H1 (cell line): Measurements from ENCODE around the gene LIPG. TPM values are rescaled to one million over a fixed set of nuclear protein-coding genes. Genes with fewer than 3 reads are reported as not detected.

Experiments used
- CTCF ChIA-PET: fragments of 300-600 bp; sonication (Branson Sonifier 250); formaldehyde crosslinking; loops from one replicate; lab custom pipeline; 2021; ENCODE audit not compliant: partially characterized antibody; lab: Charles Lee
- POLR2A ChIA-PET: fragments of 300-600 bp; sonication (Branson Sonifier 250); formaldehyde crosslinking; loops from one replicate; lab custom pipeline; 2021; ENCODE audit warnings: inconsistent platforms; ENCODE audit not compliant: partially characterized antibody; lab: Charles Lee
- DNase-seq, 2 experiments: peaks; one replicate each; pipeline versions ENCODE4 v3.0.0 to v3.0.0-alpha.2; 2010 to 2022; ENCODE audit warnings: low spot score in 2 of 2, low read depth in 1 of 2, mixed read lengths in 1 of 2
- FAIRE-seq: peaks from 2 replicates; lab custom pipeline; 2011; peaks lifted over from hg19 to GRCh38; lab: Jason Lieb, UNC
- H2AFZ ChIP-seq: 2 replicates; pipeline ENCODE4 v1.8.1; 2012; ENCODE audit warnings: low read length, inconsistent platforms
- H2AK5ac ChIP-seq: 2 replicates; pipeline ENCODE4 v1.6.1; 2013; ENCODE audit warnings: low read depth, low read length
- H2BK120ac ChIP-seq: replicated peaks from 2 replicates; pipeline ENCODE3; 2013; ENCODE audit warnings: low read depth, low read length, inconsistent platforms
- H2BK12ac ChIP-seq: 2 replicates; pipeline ENCODE4 v1.6.1; 2013; ENCODE audit warnings: low read depth, low read length
- H2BK15ac ChIP-seq: 2 replicates; pipeline ENCODE4 v1.6.1; 2013; ENCODE audit warnings: low read length
- H2BK20ac ChIP-seq: 2 replicates; pipeline ENCODE4 v1.6.1; 2013; ENCODE audit warnings: low read length
- H2BK5ac ChIP-seq: 2 replicates; pipeline ENCODE4 v1.6.1; 2013; ENCODE audit warnings: low read depth, low read length
- H3K14ac ChIP-seq: 2 replicates; pipeline ENCODE4 v1.6.1; 2013; ENCODE audit warnings: inconsistent platforms; ENCODE audit not compliant: insufficient read length
- H3K18ac ChIP-seq: 2 replicates; pipeline ENCODE4 v1.6.1; 2013; ENCODE audit warnings: low read length; ENCODE audit errors: extremely low read depth
- H3K23ac ChIP-seq: 2 replicates; pipeline ENCODE4 v1.6.1; 2013; ENCODE audit warnings: inconsistent platforms; ENCODE audit not compliant: insufficient read length
- H3K23me2 ChIP-seq: 2 replicates; pipeline ENCODE4 v1.6.1; 2013; ENCODE audit warnings: low read depth, low read length
- H3K27ac ChIP-seq: 2 replicates; pipeline ENCODE4 v1.6.1; 2011; ENCODE audit warnings: low read depth, low read length, inconsistent platforms
- H3K27me3 ChIP-seq, 4 experiments: replicated peaks in 1 of 4; 1 replicate in 1 of 4; 2 replicates in 3 of 4; pipeline versions ENCODE4 v1.6.1 to v1.8.1; 2011 to 2013; ENCODE audit warnings: low read length in 3 of 4, mild to moderate bottlenecking in 3 of 4, inconsistent platforms in 2 of 4, mixed read lengths in 2 of 4, moderate library complexity in 1 of 4; ENCODE audit not compliant: control insufficient read depth in 3 of 4, insufficient read depth in 3 of 4; ENCODE audit errors: extremely low read depth in 1 of 4
- H3K36me3 ChIP-seq, 4 experiments: 2 replicates each; pipeline versions ENCODE4 v1.6.1 to v1.8.1; 2011 to 2013; ENCODE audit warnings: mild to moderate bottlenecking in 4 of 4, low read length in 3 of 4, moderate library complexity in 2 of 4, control low read depth in 1 of 4, inconsistent platforms in 1 of 4; ENCODE audit not compliant: insufficient read depth in 4 of 4, control insufficient read depth in 2 of 4
- H3K4ac ChIP-seq: replicated peaks from 2 replicates; pipeline ENCODE3; 2013; ENCODE audit warnings: low read length, low read depth, mixed read lengths, inconsistent platforms; ENCODE audit not compliant: insufficient read length
- H3K4me1 ChIP-seq, 4 experiments: replicated peaks in 1 of 4; 1 replicate in 1 of 4; 2 replicates in 3 of 4; pipeline versions ENCODE4 v1.6.1 to v1.8.1; 2011 to 2013; ENCODE audit warnings: low read length in 3 of 4, inconsistent platforms in 2 of 4, mixed read lengths in 1 of 4; ENCODE audit not compliant: insufficient read depth in 4 of 4, control insufficient read depth in 3 of 4
- H3K4me2 ChIP-seq, 2 experiments: 2 replicates each; pipeline versions ENCODE4 v1.6.1 to v1.8.1; 2011 to 2013; ENCODE audit warnings: low read depth in 2 of 2, low read length in 2 of 2, control low read depth in 1 of 2, inconsistent platforms in 1 of 2, mild to moderate bottlenecking in 1 of 2; ENCODE audit not compliant: insufficient read depth in 1 of 2
- H3K4me3 ChIP-seq, 4 experiments: fragments of 200-600, 300-600 bp in 1 of 4; sonication (generic), shearing (Covaris generic), sonication (Bioruptor Twin) in 1 of 4; 2 replicates each; pipeline versions ENCODE4 v1.5.1 to v1.8.1; 2011 to 2016; ENCODE audit warnings: low read length in 4 of 4, low read depth in 3 of 4, control low read depth in 2 of 4, inconsistent platforms in 2 of 4, mild to moderate bottlenecking in 2 of 4, mixed read lengths in 1 of 4, moderate library complexity in 1 of 4; ENCODE audit not compliant: insufficient read depth in 2 of 4; ENCODE audit errors: extremely low read depth in 1 of 4
- H3K56ac ChIP-seq: replicated peaks from 2 replicates; pipeline ENCODE3; 2013; ENCODE audit warnings: low read depth, mild to moderate bottlenecking, mixed read lengths, low read length, inconsistent platforms; ENCODE audit not compliant: insufficient read length
- H3K79me1 ChIP-seq: 2 replicates; pipeline ENCODE4 v1.6.1; 2013; ENCODE audit warnings: low read depth, low read length, control low read depth
- H3K79me2 ChIP-seq, 2 experiments: 2 replicates each; pipeline versions ENCODE4 v1.6.1 to v1.8.1; 2012 to 2013; ENCODE audit warnings: low read length in 2 of 2, mild to moderate bottlenecking in 2 of 2, inconsistent platforms in 1 of 2; ENCODE audit not compliant: insufficient read depth in 2 of 2, control insufficient read depth in 1 of 2
- H3K9ac ChIP-seq, 4 experiments: replicated peaks in 1 of 4; 1 replicate in 1 of 4; 2 replicates in 3 of 4; pipeline versions ENCODE4 v1.6.1 to v1.8.1; 2011 to 2013; ENCODE audit warnings: low read depth in 3 of 4, low read length in 3 of 4, control low read depth in 2 of 4, mild to moderate bottlenecking in 2 of 4, moderate library complexity in 2 of 4, inconsistent platforms in 1 of 4; ENCODE audit errors: extremely low read depth in 1 of 4
- H3K9me3 ChIP-seq, 2 experiments: 2 replicates each; pipeline versions ENCODE4 v1.6.1 to v1.8.1; 2012 to 2013; ENCODE audit warnings: mild to moderate bottlenecking in 2 of 2, moderate library complexity in 2 of 2, control low read depth in 1 of 2, inconsistent platforms in 1 of 2, low read depth in 1 of 2, low read length in 1 of 2, mixed read lengths in 1 of 2; ENCODE audit not compliant: insufficient read depth in 2 of 2
- H4K20me1 ChIP-seq, 2 experiments: replicated peaks in 1 of 2; 2 replicates each; pipeline versions ENCODE3 to v1.8.1; 2011 to 2013; ENCODE audit warnings: inconsistent platforms in 2 of 2, low read length in 2 of 2, mild to moderate bottlenecking in 1 of 2; ENCODE audit not compliant: insufficient read depth in 2 of 2, control insufficient read depth in 1 of 2
- H4K5ac ChIP-seq: 2 replicates; pipeline ENCODE4 v1.6.1; 2013; ENCODE audit warnings: low read length, low read depth, mixed read lengths, inconsistent platforms; ENCODE audit not compliant: insufficient read length
- H4K8ac ChIP-seq: 2 replicates; pipeline ENCODE4 v1.8.0; 2013; ENCODE audit warnings: mild to moderate bottlenecking, moderate library complexity, low read length, inconsistent platforms; ENCODE audit not compliant: insufficient read depth; ENCODE audit errors: extremely low read depth
- H4K91ac ChIP-seq: replicated peaks from 2 replicates; pipeline ENCODE3; 2013; ENCODE audit warnings: low read length, mixed read lengths, inconsistent platforms; ENCODE audit not compliant: insufficient read length
- CTBP2 ChIP-seq: IDR thresholded peaks from 2 replicates; pipeline ENCODE4 v1.7.0; 2011; ENCODE audit warnings: borderline replicate concordance, mild to moderate bottlenecking, moderate library complexity, mixed read lengths, low read length; ENCODE audit not compliant: insufficient read depth, insufficient read length
- NANOG ChIP-seq: IDR thresholded peaks from 2 replicates; pipeline ENCODE4 v1.6.1; 2011; ENCODE audit warnings: low read length, low read depth, mild to moderate bottlenecking, inconsistent platforms; ENCODE audit not compliant: insufficient read depth, poor library complexity, severe bottlenecking
- POLR2AphosphoS5 ChIP-seq: IDR thresholded peaks from 2 replicates; pipeline ENCODE4 v1.6.1; 2011; ENCODE audit warnings: low read depth, low read length
- SIN3A ChIP-seq, 2 experiments: IDR thresholded peaks in 1 of 2; conservative IDR thresholded peaks in 1 of 2; 2 replicates each; pipeline ENCODE4 v1.6.1; 2011 to 2012; ENCODE audit warnings: low read length in 2 of 2, improper control_type of control experiment in 1 of 2, low read depth in 1 of 2, mild to moderate bottlenecking in 1 of 2
- SIX5 ChIP-seq: IDR thresholded peaks from 2 replicates; pipeline ENCODE4 v1.6.1; 2011; ENCODE audit warnings: mild to moderate bottlenecking, low read depth, low read length
- ZNF274 ChIP-seq: IDR thresholded peaks from 2 replicates; pipeline ENCODE4 v1.7.0; 2012; ENCODE audit warnings: low read length, borderline replicate concordance; ENCODE audit errors: extremely low read depth
- WGBS, 2 experiments: shearing (Covaris generic) in 1 of 2; methylation state at CpG; one replicate each; pipeline versions ENCODE4 v1.1.6 to v1.1.7; 2013 to 2015; ENCODE audit warnings: low lambda C conversion rate in 2 of 2, mixed read lengths in 2 of 2, inconsistent platforms in 1 of 2, low coverage in 1 of 2, missing lambda C conversion rate in 1 of 2; ENCODE audit not compliant: insufficient replicate concordance in 2 of 2, insufficient coverage in 1 of 2, insufficient read length in 1 of 2; ENCODE audit errors: extremely low coverage in 1 of 2, missing lambda C conversion rate in 1 of 2; 5-methylcytosine and 5-hydroxymethylcytosine counted together
- polyA plus RNA-seq, 7 experiments: library from polyadenylated mRNA; depleted of rRNA in 3 of 7; stranded (reverse) in 5 of 7; unstranded in 2 of 7; fragments of >200 nt in 5 of 7; fragments of 200-250 nt in 2 of 7; gene quantifications; 1 replicate in 5 of 7; 2 replicates in 1 of 7; 4 replicates in 1 of 7; pipeline versions ENCODE4 v1.2.1 to v1.2.3, GENCODE V29; 2011 to 2013; ENCODE audit warnings: missing spikeins in 2 of 7, mixed read lengths in 2 of 7
- total RNA-seq: library from RNA; stranded (reverse); fragmentation: NEBNext Ultra II Directional; extraction: Animal tissue kit (Norgen Biotek cat#: 25700); gene quantifications from 2 replicates; pipeline ENCODE4 v1.2.1, GENCODE V29; 2021

LIPG gene
- total and polyA plus RNA-seq, 2 of the 8 experiments (the other 6 are each of a cell fraction or from before 2014, with no cell fraction given), result 9.2 to 9.8 TPM

- no peak for FAIRE-seq
- TF ChIP-seq NANOG, result no peak
- TF ChIP-seq CTBP2, result no peak
- TF ChIP-seq SIN3A (conservative IDR thresholded peaks at IDR 0.05 in 1 of 2, IDR thresholded peaks at IDR 0.05 in 1 of 2; ENCODE audit: low read depth in 1 of 2, low read length in 2 of 2), result no peak
- TF ChIP-seq POLR2AphosphoS5, result no peak
- no peak for TF ChIP-seq SIX5
- no peak for TF ChIP-seq ZNF274
- no peak overlapping the region for H3K4me3 ChIP-seq
- no peaks in the 10 kb centered on the region for H3K23me2 ChIP-seq
- ChIA-PET POLR2A (interaction anchor here (1.6 kb wide), 1 partner anchor 21 kb away, joined by 5 read pairs; no protein-coding TSS in a partner anchor), CTCF (interaction anchor here (0.6 to 2.5 kb wide), 8 partner anchors 9 to 344 kb away, joined by 3 to 12 read pairs (median 4); no protein-coding TSS in a partner anchor)
- H3K56ac ChIP-seq, result no peak overlapping the region
- no peaks in the 10 kb centered on the region for H3K79me2 ChIP-seq
- no peak overlapping the region for H4K91ac ChIP-seq
- 94% methylated on average over 9 of the region's 9 CpGs; no CpG with 5 or more reads in 1 of the 2 experiments for WGBS, 2 experiments
- H4K8ac ChIP-seq, result no peak overlapping the region; the same call in 1 of the 2 replicates
- H3K4ac ChIP-seq, result no peak overlapping the region
- no peak for DNase-seq
- no peak overlapping the region for H3K18ac ChIP-seq
- H3K4me1 ChIP-seq, result peaks cover 5 to 14% (median 8%) of the 10 kb centered on the region in 4 experiments; a peak in 5 of 7 replicates
- H2BK15ac ChIP-seq, result no peak overlapping the region
- H2BK5ac ChIP-seq, result no peak overlapping the region
- no peak overlapping the region for H2AFZ ChIP-seq
- no peak overlapping the region for H3K4me2 ChIP-seq
- H3K9me3 ChIP-seq, result no peaks in the 10 kb centered on the region
- H4K5ac ChIP-seq, result no peak overlapping the region
- H3K27me3 ChIP-seq, result no peaks in the 10 kb centered on the region
- no peaks in the 10 kb centered on the region for H3K79me1 ChIP-seq
- H3K36me3 ChIP-seq, result no peaks in the 10 kb centered on the region
- H2BK20ac ChIP-seq, result no peak overlapping the region
- no peak overlapping the region for H3K9ac ChIP-seq
- 0 out of 2 replicates have a peak overlapping the region, but pooled peaks have one; percentile 50 for H2BK12ac ChIP-seq
- H3K27ac ChIP-seq, result no peak overlapping the region
- no peak overlapping the region for H3K14ac ChIP-seq
- no peak overlapping the region for H2AK5ac ChIP-seq
- H2BK120ac ChIP-seq, result no peak overlapping the region
- H3K23ac ChIP-seq, result no peak overlapping the region
- no peaks in the 10 kb centered on the region for H4K20me1 ChIP-seq
Measured at GRCh38 chr18:49514577-49514976, 47.3 kb upstream of the LIPG start.
